MM.1S (cell line): ENCODE measurements around the gene COL3A1.

Source experiments
- DNase-seq: peaks from one replicate; pipeline ENCODE4 v3.0.0-alpha.2; 2015
- H2AFZ ChIP-seq: fragments of 300-600 bp; sonication (generic); 2 replicates; pipeline ENCODE4 v1.6.0; 2016; ENCODE audit warnings: antibody characterized with exemption, low read length
- H3F3A ChIP-seq: fragments of 300-600 bp; sonication (generic); 2 replicates; pipeline ENCODE4 v1.6.1; 2016; ENCODE audit warnings: mild to moderate bottlenecking, antibody characterized with exemption, low read length, moderate library complexity, mixed read lengths; ENCODE audit not compliant: insufficient read depth
- H3K27ac ChIP-seq: fragments of 300-600 bp; sonication (generic); 2 replicates; pipeline ENCODE4 v1.5.1; 2016; ENCODE audit warnings: mild to moderate bottlenecking, low read length
- H3K27me3 ChIP-seq: fragments of 300-600 bp; sonication (generic); replicated peaks from 2 replicates; pipeline ENCODE4 v1.6.0; 2016; ENCODE audit warnings: low read length; ENCODE audit not compliant: insufficient read depth
- H3K36me3 ChIP-seq: fragments of 300-600 bp; sonication (generic); replicated peaks from 2 replicates; pipeline ENCODE4 v1.6.1; 2016; ENCODE audit warnings: mild to moderate bottlenecking, low read length, mixed read lengths; ENCODE audit not compliant: insufficient read depth
- H3K4me1 ChIP-seq: fragments of 300-600 bp; sonication (generic); 2 replicates; pipeline ENCODE4 v1.6.1; 2016; ENCODE audit warnings: low read length, mixed read lengths
- H3K4me2 ChIP-seq: fragments of 300-600 bp; sonication (generic); 2 replicates; pipeline ENCODE4 v1.6.0; 2016; ENCODE audit warnings: low read depth, low read length
- H3K4me3 ChIP-seq: fragments of 300-600 bp; sonication (generic); 2 replicates; pipeline ENCODE4 v1.5.1; 2016; ENCODE audit warnings: low read length, mixed read lengths
- H3K79me2 ChIP-seq: fragments of 300-600 bp; sonication (generic); 2 replicates; pipeline ENCODE4 v1.6.1; 2016; ENCODE audit warnings: mixed run types, low read length, mixed read lengths
- H3K9ac ChIP-seq: fragments of 300-600 bp; sonication (generic); 2 replicates; pipeline ENCODE4 v1.6.1; 2016; ENCODE audit warnings: low read length, mixed read lengths
- H3K9me2 ChIP-seq: fragments of 300-600 bp; sonication (generic); replicated peaks from 2 replicates; pipeline ENCODE4 v1.6.1; 2016; ENCODE audit warnings: mild to moderate bottlenecking, low read length, mixed read lengths; ENCODE audit not compliant: insufficient read depth
- H3K9me3 ChIP-seq: fragments of 300-600 bp; sonication (generic); replicated peaks from 2 replicates; pipeline ENCODE4 v1.6.1; 2016; ENCODE audit warnings: mild to moderate bottlenecking, low read length, mixed read lengths; ENCODE audit not compliant: insufficient read depth
- H4K20me1 ChIP-seq: fragments of 300-600 bp; sonication (generic); 2 replicates; pipeline ENCODE4 v1.6.1; 2016; ENCODE audit warnings: mild to moderate bottlenecking, low read length, moderate library complexity, mixed read lengths; ENCODE audit not compliant: insufficient read depth
- CTCF ChIP-seq: fragments of 300-600 bp; sonication (generic); IDR thresholded peaks from 2 replicates; pipeline ENCODE4 v1.5.1; 2016; ENCODE audit warnings: antibody characterized with exemption, low read length, mixed read lengths
- EZH2 ChIP-seq: fragments of 300-600 bp; sonication (generic); optimal IDR thresholded peaks from 2 replicates; pipeline ENCODE3; 2017; ENCODE audit warnings: low read depth, mild to moderate bottlenecking, antibody characterized with exemption, low read length, mixed read lengths
- EZH2phosphoT487 ChIP-seq: fragments of 300-600 bp; sonication (generic); IDR thresholded peaks from 2 replicates; pipeline ENCODE4 v1.6.1; 2018; ENCODE audit warnings: antibody characterized with exemption, low read length

The COL3A1 gene

GRCh38 chr2:188974164-188974563 is at the start of gene COL3A1:
TSS of gene COL3A1 (plus strand) at chr2:188974373. CDS start at chr2:188974490, 117 bp downstream.
- no peak for DNase-seq
- no peaks in the 10 kb centered on the region for H3F3A ChIP-seq
- no peak within 1 kb of the TSS for H2AFZ ChIP-seq
- H3K4me3 ChIP-seq = no peak within 1 kb of the TSS
- H3K4me1 ChIP-seq = no peaks in the 10 kb centered on the region
- H3K27ac ChIP-seq = no peak within 1 kb of the TSS
- H3K4me2 ChIP-seq = no peak within 1 kb of the TSS
- H3K9me2 ChIP-seq = no peaks in the 10 kb centered on the region
- H3K9ac ChIP-seq = no peak within 1 kb of the TSS
- H3K36me3 ChIP-seq = no peaks in the 10 kb centered on the region
- no peaks in the 10 kb centered on the region; the same call in 1 of the 2 replicates for H4K20me1 ChIP-seq
- no peaks in the 10 kb centered on the region for H3K27me3 ChIP-seq
- H3K9me3 ChIP-seq = no peaks in the 10 kb centered on the region
- TF ChIP-seq EZH2phosphoT487 (no peak), CTCF (no peak), EZH2 (no peak)
- no peaks in the 10 kb centered on the region for H3K79me2 ChIP-seq

- no peaks in the 10 kb centered on the region for H4K20me1 ChIP-seq
- no peaks in the 10 kb centered on the region for H3K36me3 ChIP-seq
- H2AFZ ChIP-seq = no peak overlapping the region
- no peak overlapping the region for H3K4me2 ChIP-seq
- no peak overlapping the region for H3K4me3 ChIP-seq
- H3K9me2 ChIP-seq = 0 out of 2 replicates have a peak, but pooled peaks cover 3% of the 10 kb centered on the region
- H3F3A ChIP-seq = no peaks in the 10 kb centered on the region
- no peak overlapping the region for H3K27ac ChIP-seq
- H3K27me3 ChIP-seq = no peaks in the 10 kb centered on the region
- H3K4me1 ChIP-seq = no peaks in the 10 kb centered on the region
- DNase-seq = no peak
- no peak for TF ChIP-seq EZH2
- no peak for TF ChIP-seq CTCF
- no peak for TF ChIP-seq EZH2phosphoT487
- H3K79me2 ChIP-seq = no peaks in the 10 kb centered on the region
- H3K9ac ChIP-seq = no peak overlapping the region
- H3K9me3 ChIP-seq = no peaks in the 10 kb centered on the region
These were observed 45.5 kb upstream of the COL3A1 start for GRCh38 chr2:188928643-188929042.

- Histone ChIP-seq H3K9me2 (0 out of 2 replicates have a peak, but pooled peaks cover 3% of the 10 kb centered on the region), H3K27me3 (no peaks in the 10 kb centered on the region), H3K79me2 (no peaks in the 10 kb centered on the region), H3K4me2 (no peak overlapping the region), H3K9ac (no peak overlapping the region), H2AFZ (no peak overlapping the region), H3K9me3 (no peaks in the 10 kb centered on the region), H3K4me1 (no peaks in the 10 kb centered on the region), H3F3A (no peaks in the 10 kb centered on the region), H3K4me3 (no peak overlapping the region), H4K20me1 (no peaks in the 10 kb centered on the region), H3K27ac (no peak overlapping the region), H3K36me3 (no peaks in the 10 kb centered on the region)
- no peak for TF ChIP-seq EZH2
- TF ChIP-seq CTCF = no peak
- no peak for TF ChIP-seq EZH2phosphoT487
- DNase-seq = no peak
These were observed 42.8 kb upstream of the COL3A1 start for GRCh38 chr2:188931361-188931760.
